Ectodermal cell (in vitro differentiated cells): ENCODE measurements around the gene PUS1.
A peak's percentile ranks its signal among the peaks of the same experiment; 100 is the strongest.
"Not testable (repeated sequence)": the region's sequence is repeated elsewhere in the genome, so short reads cannot be mapped to it uniquely, and the experiment has no call there.

ENCODE experiments used
- H3K27ac ChIP-seq: 2 replicates; pipeline ENCODE4 v1.7.0; 2013; ENCODE audit warnings: mild to moderate bottlenecking, low read depth, low read length; ENCODE audit not compliant: insufficient read depth, poor library complexity, severe bottlenecking
- H3K27me3 ChIP-seq: 2 replicates; pipeline ENCODE4 v1.7.0; 2013; ENCODE audit warnings: mild to moderate bottlenecking, low read length; ENCODE audit not compliant: insufficient read depth, control insufficient read depth, poor library complexity, severe bottlenecking
- H3K36me3 ChIP-seq: one replicate; pipeline ENCODE4 v1.7.0; 2013; ENCODE audit warnings: low read length; ENCODE audit not compliant: control insufficient read depth, insufficient read depth
- H3K4me1 ChIP-seq: one replicate; pipeline ENCODE4 v1.7.0; 2013; ENCODE audit warnings: low read length; ENCODE audit not compliant: control insufficient read depth, insufficient read depth
- H3K4me3 ChIP-seq: 2 replicates; pipeline ENCODE4 v1.7.0; 2013; ENCODE audit warnings: low read depth, low read length, control low read depth; ENCODE audit not compliant: insufficient read depth
- H3K9me3 ChIP-seq: 2 replicates; pipeline ENCODE4 v1.7.0; 2013; ENCODE audit warnings: mild to moderate bottlenecking, low read length, moderate library complexity; ENCODE audit not compliant: control insufficient read depth
- WGBS, 2 experiments: methylation state at CpG; one replicate each; pipeline ENCODE4 v1.1.7; 2013; ENCODE audit warnings: missing lambda C conversion rate in 2 of 2; 5-methylcytosine and 5-hydroxymethylcytosine counted together

Gene PUS1

DNA sequence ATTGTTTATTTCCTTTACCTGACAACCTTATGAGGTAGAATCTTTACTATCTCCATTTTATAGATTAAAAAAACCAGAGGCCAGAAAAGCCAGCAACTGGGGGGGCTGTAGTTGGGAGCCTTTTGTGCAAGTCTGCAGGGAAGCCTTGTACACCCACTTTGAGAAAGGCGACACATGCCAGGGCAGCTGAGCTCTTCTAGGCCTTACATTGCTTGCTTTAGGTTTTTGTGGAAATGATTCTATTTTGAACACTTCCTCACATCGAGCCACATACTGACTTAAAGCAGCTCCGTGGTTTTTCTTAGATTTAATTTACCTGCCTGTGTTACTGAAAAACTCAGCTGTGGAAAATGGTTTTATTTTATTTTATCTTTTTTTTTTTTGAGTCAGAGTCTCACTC lies 55.3 kb downstream of the PUS1 start:
- H3K36me3 ChIP-seq = peaks cover 31% of the 10 kb centered on the region
- H3K4me1 ChIP-seq = peaks cover 16% of the 10 kb centered on the region
- H3K27ac ChIP-seq = no peak overlapping the region
- H3K4me3 ChIP-seq = no peak overlapping the region
- H3K27me3 ChIP-seq = no peaks in the 10 kb centered on the region
- no peaks in the 10 kb centered on the region for H3K9me3 ChIP-seq
- whole genome bisulfite sequencing, 2 experiments = 89 to 95% methylated on average over 2 to 3 of the region's 3 CpGs

DNA sequence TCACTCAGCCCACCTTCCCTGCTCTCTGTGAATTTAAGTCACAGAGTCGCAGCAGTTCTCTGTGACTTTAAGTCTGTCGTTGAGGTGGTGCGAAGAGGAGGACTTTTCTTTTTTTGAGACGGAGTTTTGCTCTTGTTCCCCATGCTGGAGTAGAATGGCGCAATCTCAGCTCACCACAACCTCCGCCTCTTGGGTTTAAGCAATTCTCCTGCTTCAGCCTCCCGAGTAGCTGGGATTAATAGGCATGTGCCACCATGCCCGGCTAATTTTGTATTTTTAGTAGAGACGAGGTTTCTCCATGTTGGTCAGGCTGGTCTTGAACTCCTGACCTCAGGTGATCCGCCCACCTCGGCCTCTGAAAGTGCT lies 56.4 kb downstream of the PUS1 start:
- WGBS, 2 experiments = 94% methylated on average over 11 of the region's 11 CpGs
- Histone ChIP-seq H3K4me1 (peaks cover 28% of the 10 kb centered on the region), H3K36me3 (peaks cover 31% of the 10 kb centered on the region)
- H3K27ac ChIP-seq, H3K27me3 ChIP-seq, H3K9me3 ChIP-seq, H3K4me3 ChIP-seq: not testable (repeated sequence)

DNA sequence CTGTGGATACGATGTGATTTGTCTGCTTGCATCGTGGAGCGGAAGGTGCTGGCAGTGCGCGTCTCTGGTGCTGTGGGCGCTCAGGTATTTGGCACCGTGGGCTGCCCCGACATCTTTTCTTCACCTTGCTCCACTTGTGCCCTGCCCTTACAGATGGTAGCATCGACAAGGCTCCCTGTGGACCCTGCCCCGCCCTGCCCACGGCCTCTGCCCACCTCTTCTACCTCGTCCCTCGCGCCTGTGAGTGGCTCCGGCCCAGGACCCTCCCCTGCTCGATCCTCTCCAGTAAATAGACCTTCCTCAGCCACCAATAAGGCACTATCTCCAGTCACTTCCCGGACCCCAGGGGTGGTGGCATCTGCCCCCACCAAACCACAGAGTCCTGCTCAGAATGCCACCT lies 57.3 kb downstream of the PUS1 start:
- H3K36me3 ChIP-seq = peaks cover 26% of the 10 kb centered on the region
- no peaks in the 10 kb centered on the region for H3K9me3 ChIP-seq
- H3K27ac ChIP-seq = no peak overlapping the region
- WGBS, 2 experiments = 91 to 94% methylated on average over 17 of the region's 17 CpGs
- H3K4me1 ChIP-seq = peaks cover 35% of the 10 kb centered on the region
- H3K27me3 ChIP-seq = no peaks in the 10 kb centered on the region
- H3K4me3 ChIP-seq = no peak overlapping the region

DNA sequence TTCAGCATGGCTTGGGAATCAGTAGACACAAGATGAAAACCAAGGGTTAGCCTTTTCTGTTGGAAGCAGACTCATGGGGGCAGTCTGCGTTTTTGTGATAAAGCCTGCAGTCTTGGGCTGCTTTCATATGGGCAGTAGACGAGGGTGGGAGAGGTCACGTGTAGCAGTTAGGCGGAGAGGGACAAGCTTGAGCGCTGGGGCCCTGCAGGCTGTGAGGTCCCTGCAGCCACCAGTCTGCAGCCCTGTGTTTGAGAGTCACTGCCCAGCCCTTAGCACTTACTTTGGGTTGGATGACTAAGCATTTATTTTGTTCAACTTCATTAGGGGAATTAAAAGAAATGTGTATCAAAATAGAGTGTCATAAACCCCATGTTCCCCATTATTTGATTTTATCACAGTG lies 57.8 kb downstream of the PUS1 start:
- peak overlapping the region; percentile 8 for H3K27ac ChIP-seq
- H3K27me3 ChIP-seq = no peaks in the 10 kb centered on the region
- H3K36me3 ChIP-seq = peaks cover 23% of the 10 kb centered on the region
- no peak overlapping the region for H3K4me3 ChIP-seq
- no peaks in the 10 kb centered on the region for H3K9me3 ChIP-seq
- H3K4me1 ChIP-seq = peaks cover 39% of the 10 kb centered on the region
- 56 to 61% methylated on average over 5 of the region's 5 CpGs for WGBS, 2 experiments

DNA sequence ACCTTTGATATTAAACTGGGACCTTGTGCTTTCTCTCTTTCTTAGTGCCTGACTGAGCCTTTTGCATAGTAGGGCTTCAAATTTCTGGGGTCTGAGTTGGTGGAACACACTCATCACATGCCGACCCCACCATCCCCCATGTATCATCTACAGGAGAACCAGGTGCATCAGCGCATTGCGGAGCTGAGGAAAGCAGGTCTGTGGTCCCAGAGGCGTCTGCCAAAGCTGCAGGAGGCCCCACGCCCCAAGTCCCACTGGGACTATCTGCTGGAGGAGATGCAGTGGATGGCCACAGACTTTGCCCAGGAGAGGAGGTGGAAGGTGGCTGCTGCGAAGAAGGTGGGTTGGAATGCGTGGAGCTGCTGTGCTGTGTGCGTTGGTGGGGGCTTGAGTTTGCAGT lies 58.5 kb downstream of the PUS1 start:
- Histone ChIP-seq H3K9me3 (no peaks in the 10 kb centered on the region), H3K27ac (no peak overlapping the region), H3K27me3 (no peaks in the 10 kb centered on the region), H3K4me3 (no peak overlapping the region), H3K36me3 (peaks cover 24% of the 10 kb centered on the region), H3K4me1 (peaks cover 45% of the 10 kb centered on the region)
- 95 to 97% methylated on average over 8 of the region's 8 CpGs for WGBS, 2 experiments

DNA sequence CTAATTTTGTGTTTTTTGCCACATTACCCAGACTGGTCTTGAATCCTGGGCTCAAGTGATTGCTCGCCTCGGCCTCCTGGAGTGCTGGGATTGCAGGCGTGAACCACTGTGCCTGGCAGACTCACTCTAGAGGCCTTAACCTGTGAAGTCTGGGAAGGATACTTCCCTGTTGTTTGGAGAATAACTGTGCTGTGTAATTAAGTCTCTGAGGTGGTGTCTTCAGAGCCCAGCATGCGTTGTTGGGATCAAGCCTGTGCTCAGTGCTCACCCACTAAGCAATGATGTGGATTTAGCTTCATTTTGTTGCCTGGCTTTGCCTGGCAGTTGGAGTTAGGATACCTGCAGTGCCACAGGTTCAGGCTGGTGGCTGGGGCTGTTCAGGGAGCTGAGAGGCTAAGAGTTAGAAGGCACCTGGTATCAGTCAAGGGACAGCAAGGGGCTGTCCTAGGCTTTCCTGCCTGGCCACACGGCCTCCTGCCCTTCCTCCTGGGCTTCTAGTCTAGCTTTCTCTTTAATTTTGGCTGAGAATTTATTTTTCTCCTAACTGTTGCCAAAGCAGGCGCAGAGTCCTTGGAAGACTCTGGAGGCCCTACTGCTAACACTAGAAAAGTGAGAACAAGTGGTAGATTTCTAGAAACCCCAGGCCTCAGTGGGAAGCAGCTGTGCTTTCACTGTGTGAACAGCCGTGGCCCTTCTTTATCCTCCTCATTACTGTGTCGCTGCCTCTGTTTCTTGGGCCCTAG lies 59.1 kb downstream of the PUS1 start:
- Histone ChIP-seq H3K4me1 (peaks cover 45% of the 10 kb centered on the region), H3K27ac (no peak overlapping the region), H3K4me3 (no peak overlapping the region), H3K27me3 (no peaks in the 10 kb centered on the region), H3K9me3 (no peaks in the 10 kb centered on the region), H3K36me3 (peaks cover 31% of the 10 kb centered on the region)
- WGBS, 2 experiments = 87 to 92% methylated on average over 8 of the region's 8 CpGs

DNA sequence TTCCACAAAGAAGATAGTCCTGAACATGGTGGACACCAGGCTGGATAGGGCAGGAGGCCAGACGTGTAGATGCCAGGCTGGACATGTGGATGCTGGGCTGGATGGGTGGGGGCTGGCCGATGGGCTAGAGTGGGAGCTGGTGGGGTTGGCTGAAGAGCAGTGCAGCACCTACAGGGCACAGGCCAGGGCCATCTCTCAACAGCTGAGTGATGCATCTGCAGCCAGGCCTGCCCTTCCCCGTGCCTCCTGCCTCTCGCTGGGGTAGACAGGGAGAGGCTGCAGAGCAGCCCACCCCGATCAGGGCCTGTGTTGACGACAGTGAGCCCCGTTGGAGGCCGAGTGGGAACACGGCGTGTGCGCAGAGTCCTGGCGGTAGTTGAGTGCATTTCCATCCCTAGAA lies 59.9 kb downstream of the PUS1 start:
- no peaks in the 10 kb centered on the region for H3K27me3 ChIP-seq
- no peaks in the 10 kb centered on the region for H3K9me3 ChIP-seq
- WGBS, 2 experiments = 89 to 90% methylated on average over 12 of the region's 12 CpGs
- no peak overlapping the region for H3K4me3 ChIP-seq
- peaks cover 34% of the 10 kb centered on the region for H3K36me3 ChIP-seq
- H3K27ac ChIP-seq = no peak overlapping the region
- peaks cover 45% of the 10 kb centered on the region for H3K4me1 ChIP-seq

DNA sequence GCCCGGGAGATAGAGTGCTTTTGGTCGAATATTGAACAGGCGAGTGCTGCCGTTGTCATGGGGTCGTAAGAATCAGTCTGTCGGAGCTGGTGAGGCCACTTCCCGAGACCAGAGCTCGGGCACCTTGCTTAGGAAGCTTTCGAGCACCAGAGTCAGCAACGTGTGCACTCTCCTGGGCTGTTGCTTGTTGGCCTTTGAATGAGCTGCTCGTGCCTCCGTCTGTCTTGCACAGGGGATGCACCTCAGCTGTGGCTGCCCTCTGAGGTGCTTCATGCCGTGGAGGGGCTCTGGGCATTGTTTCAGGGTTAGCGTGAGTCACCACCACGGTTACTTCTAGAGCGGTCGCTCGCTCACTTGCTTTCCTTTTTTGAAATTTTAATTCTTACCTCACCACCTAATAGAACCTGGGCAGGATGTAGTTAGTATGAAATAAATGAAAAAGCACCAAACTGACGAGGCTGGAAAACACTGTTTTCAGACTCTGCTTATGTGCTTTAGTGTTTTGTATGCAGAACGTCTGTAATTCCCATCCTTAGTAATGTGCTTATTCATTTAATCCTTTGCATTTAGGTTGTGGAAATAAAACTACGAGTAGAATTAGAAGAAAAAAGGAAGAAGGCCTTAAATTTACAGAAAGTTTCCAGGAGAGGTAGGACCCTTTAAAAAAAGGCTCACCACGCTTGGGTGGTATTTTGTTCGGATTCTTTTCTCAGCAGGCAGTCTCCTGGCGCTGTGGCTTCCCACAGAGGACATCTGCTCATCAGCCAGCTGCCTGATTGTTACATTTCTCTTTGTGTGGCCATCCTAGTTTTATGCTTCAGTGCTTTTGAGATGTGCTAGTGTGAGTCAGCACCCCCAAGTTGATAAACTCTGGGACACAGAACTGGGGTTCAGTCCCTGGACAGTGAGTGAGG lies 61.2 kb downstream of the PUS1 start:
- no peaks in the 10 kb centered on the region for H3K9me3 ChIP-seq
- H3K27ac ChIP-seq = peak overlapping the region; percentile 78
- peaks cover 42% of the 10 kb centered on the region for H3K36me3 ChIP-seq
- H3K4me1 ChIP-seq = peaks cover 45% of the 10 kb centered on the region
- no peak overlapping the region for H3K4me3 ChIP-seq
- 18 to 19% methylated on average over 20 to 23 of the region's 24 CpGs for WGBS, 2 experiments
- no peaks in the 10 kb centered on the region for H3K27me3 ChIP-seq

DNA sequence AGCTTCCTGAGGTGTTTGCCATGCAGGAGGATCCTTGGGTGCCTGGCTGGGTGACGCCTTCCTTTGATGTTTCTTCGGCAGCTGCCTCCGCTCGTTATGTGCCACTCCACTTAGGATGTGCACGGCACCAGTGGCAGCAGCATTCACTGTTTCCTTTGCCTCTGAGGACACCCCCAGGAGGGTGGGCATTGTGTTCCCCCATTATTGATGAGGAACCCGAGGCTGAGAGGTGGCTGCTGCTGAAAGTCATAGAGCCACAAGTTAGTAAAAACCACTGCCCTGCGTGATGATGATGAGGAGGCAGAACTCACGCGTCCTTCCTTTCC lies 61.9 kb downstream of the PUS1 start:
- no peak overlapping the region for H3K4me3 ChIP-seq
- H3K4me1 ChIP-seq = peaks cover 45% of the 10 kb centered on the region
- H3K27ac ChIP-seq = peak overlapping the region; percentile 78
- H3K9me3 ChIP-seq = no peaks in the 10 kb centered on the region
- H3K36me3 ChIP-seq = peaks cover 39% of the 10 kb centered on the region
- WGBS, 2 experiments = 26 to 32% methylated on average over 9 of the region's 9 CpGs
- no peaks in the 10 kb centered on the region for H3K27me3 ChIP-seq

DNA sequence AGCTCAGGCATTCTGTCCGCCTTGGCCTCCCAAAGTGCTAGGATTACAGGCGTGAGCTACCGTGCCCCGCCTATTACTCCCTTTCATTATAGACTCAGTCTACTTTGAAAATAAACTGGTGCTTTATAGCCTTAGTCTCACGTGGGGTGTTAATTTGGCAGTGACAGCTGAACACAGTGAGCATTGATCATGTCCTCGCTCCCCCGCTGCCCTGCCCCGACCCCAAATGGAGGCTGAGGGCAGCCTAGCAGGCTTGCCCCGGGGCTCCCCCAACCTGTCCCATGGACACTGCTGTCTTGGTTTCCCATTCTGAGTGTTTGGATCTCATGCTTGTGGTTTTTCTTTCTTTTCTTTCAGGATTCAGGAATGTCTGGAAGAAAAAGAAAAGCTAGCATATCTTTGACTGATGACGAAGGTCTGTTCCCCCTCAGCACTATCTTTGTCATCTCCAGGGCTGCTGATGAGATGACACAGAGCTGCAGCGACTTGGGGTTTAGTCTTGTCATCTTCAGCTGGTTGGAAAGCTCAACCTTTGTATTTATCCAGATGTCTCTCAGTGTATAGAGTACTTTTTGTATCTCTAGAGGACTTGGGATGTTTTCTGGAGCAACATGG lies 62.8 kb downstream of the PUS1 start:
- peaks cover 42% of the 10 kb centered on the region for H3K4me1 ChIP-seq
- no peaks in the 10 kb centered on the region for H3K27me3 ChIP-seq
- H3K9me3 ChIP-seq = no peaks in the 10 kb centered on the region
- no peak overlapping the region for H3K27ac ChIP-seq
- H3K4me3 ChIP-seq = no peak overlapping the region
- H3K36me3 ChIP-seq = peaks cover 39% of the 10 kb centered on the region
- 81 to 83% methylated on average over 11 of the region's 11 CpGs for WGBS, 2 experiments
